KOPT-K1 (cell line): ENCODE results near the gene MAP3K4.

Source experiments
- H3K27ac ChIP-seq: fragments of 200-600 bp; sonication (generic); 2 replicates; pipeline ENCODE4 v1.5.1; 2016; ENCODE audit warnings: antibody characterized with exemption, mild to moderate bottlenecking, low read depth, low read length; ENCODE audit not compliant: poor library complexity, severe bottlenecking
- H3K36me3 ChIP-seq: fragments of 200-600 bp; sonication (generic); 2 replicates; pipeline ENCODE4 v1.5.1; 2017; ENCODE audit warnings: antibody characterized with exemption, mild to moderate bottlenecking, low read length, moderate library complexity; ENCODE audit not compliant: insufficient read depth
- H3K9me3 ChIP-seq: fragments of 200-600 bp; sonication (generic); 2 replicates; pipeline ENCODE4 v1.5.1; 2017; ENCODE audit warnings: antibody characterized with exemption, low read length, mild to moderate bottlenecking; ENCODE audit not compliant: insufficient read depth, poor library complexity, severe bottlenecking

Gene MAP3K4

GRCh38 chr6:161152907-161153662 lies 161.5 kb downstream of the MAP3K4 start:
- Histone ChIP-seq H3K36me3 (no peaks in the 10 kb centered on the region), H3K9me3 (peaks cover 10% of the 10 kb centered on the region), H3K27ac (no peak overlapping the region)

GRCh38 chr6:161153725-161154124 lies 162.2 kb downstream of the MAP3K4 start:
- Histone ChIP-seq H3K9me3 (peaks cover 10% of the 10 kb centered on the region), H3K36me3 (no peaks in the 10 kb centered on the region), H3K27ac (no peak overlapping the region)

GRCh38 chr6:161154796-161155335 lies 163.3 kb downstream of the MAP3K4 start:
- Histone ChIP-seq H3K36me3 (no peaks in the 10 kb centered on the region), H3K9me3 (peaks cover 10% of the 10 kb centered on the region), H3K27ac (no peak overlapping the region)

DNA sequence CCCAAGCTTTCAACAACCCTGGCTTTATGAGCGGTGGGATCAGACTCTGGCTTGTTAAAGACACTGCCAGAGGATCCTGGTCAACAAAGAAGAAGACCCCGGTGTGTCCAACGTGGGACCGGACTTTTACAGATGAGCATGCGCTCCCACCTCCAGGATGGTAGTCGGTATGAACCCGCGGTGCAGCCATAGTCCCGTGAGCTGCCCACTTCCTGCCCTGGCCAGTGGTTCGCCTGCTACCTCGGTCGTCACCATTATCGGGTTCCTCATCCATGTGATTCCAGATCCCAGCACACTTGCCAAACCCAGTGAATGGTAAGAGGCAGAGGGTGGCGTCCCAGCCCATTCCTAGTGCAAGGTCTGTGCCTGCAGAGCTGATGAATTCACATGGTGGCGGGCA lies 169.6 kb downstream of the MAP3K4 start:
- no peaks in the 10 kb centered on the region for H3K36me3 ChIP-seq
- H3K9me3 ChIP-seq, result peaks cover 10% of the 10 kb centered on the region
- no peak overlapping the region for H3K27ac ChIP-seq

- Histone ChIP-seq H3K36me3 (no peaks in the 10 kb centered on the region), H3K27ac (no peak overlapping the region), H3K9me3 (peaks cover 10% of the 10 kb centered on the region)
Observed at GRCh38 chr6:161161889-161162624, 170.5 kb downstream of the MAP3K4 start.

DNA sequence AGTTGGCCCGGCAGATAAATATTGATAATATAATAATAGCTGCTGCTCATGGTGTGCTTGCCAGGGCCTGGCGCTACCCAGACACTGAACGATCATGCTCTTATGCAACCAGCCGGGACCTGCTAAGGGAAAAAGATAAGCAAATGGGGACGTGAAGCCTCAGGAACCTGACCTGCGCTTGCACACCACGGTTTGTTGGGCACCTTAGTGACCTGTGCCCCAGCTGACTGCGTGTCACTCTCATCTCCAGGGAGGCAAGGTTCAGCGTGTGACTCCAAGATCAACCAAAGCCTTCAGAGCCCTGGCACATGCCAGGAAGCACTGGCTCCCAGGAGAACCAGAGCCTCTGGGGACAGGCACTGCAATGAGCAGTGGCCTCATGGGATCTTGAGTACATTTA lies 171.2 kb downstream of the MAP3K4 start:
- Histone ChIP-seq H3K9me3 (peaks cover 3% of the 10 kb centered on the region), H3K27ac (no peak overlapping the region), H3K36me3 (no peaks in the 10 kb centered on the region)

GRCh38 chr6:161163466-161164181 lies 172.1 kb downstream of the MAP3K4 start:
- H3K9me3 ChIP-seq, result no peaks in the 10 kb centered on the region
- H3K27ac ChIP-seq, result no peak overlapping the region
- H3K36me3 ChIP-seq, result no peaks in the 10 kb centered on the region

GRCh38 chr6:161164182-161164625 lies 172.6 kb downstream of the MAP3K4 start:
- H3K36me3 ChIP-seq, result no peaks in the 10 kb centered on the region
- no peaks in the 10 kb centered on the region for H3K9me3 ChIP-seq
- no peak overlapping the region for H3K27ac ChIP-seq

DNA sequence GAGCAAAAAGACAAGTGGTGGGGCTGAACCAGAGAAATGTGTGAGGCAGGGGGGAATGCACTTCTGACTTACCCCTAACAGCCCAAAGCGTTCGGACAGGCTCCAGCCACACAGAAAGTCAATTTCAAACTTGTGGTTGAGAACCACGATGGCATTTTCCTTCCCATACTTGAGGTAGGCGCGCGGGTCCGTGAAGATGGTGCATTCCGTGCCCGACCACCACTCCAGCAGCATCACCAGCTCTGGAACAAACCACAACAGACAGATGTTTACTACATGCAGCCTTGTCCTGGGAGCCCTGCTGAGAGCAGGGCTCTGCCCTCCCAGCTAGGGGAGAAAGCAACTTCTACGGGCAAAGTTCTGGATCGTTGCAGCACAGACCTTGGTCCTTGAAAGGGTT lies 174.6 kb downstream of the MAP3K4 start:
- H3K27ac ChIP-seq, result no peak overlapping the region
- H3K36me3 ChIP-seq, result no peaks in the 10 kb centered on the region
- H3K9me3 ChIP-seq, result no peaks in the 10 kb centered on the region

GRCh38 chr6:161166677-161167076 lies 175.1 kb downstream of the MAP3K4 start:
- H3K9me3 ChIP-seq, result no peaks in the 10 kb centered on the region
- H3K36me3 ChIP-seq, result no peaks in the 10 kb centered on the region
- no peak overlapping the region for H3K27ac ChIP-seq
